OCI-LY7 (cell line): ENCODE measurements around the gene FSD2. TPM values are rescaled to one million over a fixed set of nuclear protein-coding genes. Genes with fewer than 3 reads are reported as not detected.

Experiments used
- BruUV-seq: library from RNA; stranded (reverse); fragments of 400-500 nt; replicated peaks from 2 replicates; lab custom pipeline; 2021; lab: Mats Ljungman, UMichigan
- CTCF ChIA-PET: fragments of 300-600 bp; sonication (Branson Sonifier 250); formaldehyde crosslinking; loops from one replicate; lab custom pipeline; 2022; ENCODE audit warnings: antibody characterized with exemption; ENCODE audit not compliant: unreplicated experiment; lab: Charles Lee
- POLR2A ChIA-PET: fragments of 300-600 bp; sonication (Branson Sonifier 250); formaldehyde crosslinking; loops from one replicate; lab custom pipeline; 2022; ENCODE audit warnings: antibody characterized with exemption; lab: Charles Lee
- DNase-seq: peaks from one replicate; pipeline ENCODE4 v3.0.0-alpha.2; 2015; ENCODE audit warnings: low spot score
- H2AFZ ChIP-seq: fragments of 200-600 bp; sonication (generic), shearing (Covaris generic); 2 replicates; pipeline ENCODE4 v1.6.1; 2014; ENCODE audit warnings: mild to moderate bottlenecking, antibody characterized with exemption, low read length, moderate library complexity
- H3K27ac ChIP-seq: fragments of 200-600 bp; sonication (generic); 2 replicates; pipeline ENCODE4 v1.5.1; 2014; ENCODE audit warnings: mixed run types, low read depth, mild to moderate bottlenecking, moderate library complexity, low read length, inconsistent platforms; ENCODE audit not compliant: poor library complexity, severe bottlenecking
- H3K36me3 ChIP-seq: fragments of 200-600 bp; sonication (generic); 2 replicates; pipeline ENCODE4 v1.6.1; 2014; ENCODE audit warnings: mild to moderate bottlenecking, antibody characterized with exemption, low read length, moderate library complexity, mixed read lengths; ENCODE audit not compliant: insufficient read depth
- H3K4me1 ChIP-seq: fragments of 200-600 bp; sonication (generic); 2 replicates; pipeline ENCODE4 v1.5.1; 2014; ENCODE audit warnings: mild to moderate bottlenecking, low read length; ENCODE audit not compliant: insufficient read depth, poor library complexity, severe bottlenecking
- H3K4me2 ChIP-seq: fragments of 200-600 bp; sonication (generic); 2 replicates; pipeline ENCODE4 v1.6.1; 2014; ENCODE audit warnings: mild to moderate bottlenecking, low read length
- H3K4me3 ChIP-seq: fragments of 200-600 bp; sonication (generic); 2 replicates; pipeline ENCODE4 v1.5.1; 2014; ENCODE audit warnings: mild to moderate bottlenecking, low read depth, low read length; ENCODE audit not compliant: poor library complexity, severe bottlenecking
- H3K79me2 ChIP-seq: fragments of 200-600 bp; sonication (generic); 2 replicates; pipeline ENCODE4 v1.6.1; 2016; ENCODE audit warnings: low read depth, mild to moderate bottlenecking, low read length, moderate library complexity, mixed read lengths; ENCODE audit not compliant: insufficient read depth
- H3K9me2 ChIP-seq: fragments of 200-600 bp; sonication (generic); 2 replicates; pipeline ENCODE4 v1.6.1; 2016; ENCODE audit warnings: mild to moderate bottlenecking, low read length, mixed read lengths; ENCODE audit not compliant: insufficient read depth
- H3K9me3 ChIP-seq: fragments of 200-600 bp; sonication (generic); 2 replicates; pipeline ENCODE4 v1.6.1; 2014; ENCODE audit warnings: mild to moderate bottlenecking, mixed run types, low read length, mixed read lengths
- H4K20me1 ChIP-seq: fragments of 200-600 bp; sonication (generic); 2 replicates; pipeline ENCODE4 v1.6.1; 2014; ENCODE audit warnings: mild to moderate bottlenecking, antibody characterized with exemption, low read length, moderate library complexity, mixed read lengths; ENCODE audit not compliant: insufficient read depth
- CTCF ChIP-seq: fragments of 200-600 bp; sonication (generic); conservative IDR thresholded peaks from 2 replicates; pipeline ENCODE4 v1.5.1; 2014; ENCODE audit warnings: mild to moderate bottlenecking, antibody characterized with exemption, low read length, moderate library complexity, mixed read lengths
- EZH2phosphoT487 ChIP-seq: fragments of 200-600 bp; sonication (generic); IDR thresholded peaks from 2 replicates; pipeline ENCODE4 v1.6.1; 2018; ENCODE audit warnings: low read depth, borderline replicate concordance, mild to moderate bottlenecking, mixed run types, antibody characterized with exemption, low read length, moderate library complexity, mixed read lengths
- intact Hi-C: fragments of 100-400 bp; cut with micrococcal nuclease; formaldehyde crosslinking; loops from one replicate; pipeline ENCODE4 v1.10.0; 2022; ENCODE audit not compliant: unreplicated experiment
- total RNA-seq, 2 experiments: library from RNA; depleted of rRNA in 1 of 2; stranded (reverse); fragments of >200 nt in 1 of 2; shearing (Covaris generic) in 1 of 2; gene quantifications; 2 replicates each; pipeline ENCODE4 v1.2.3, GENCODE V29; 2014 to 2022

Gene FSD2
- total RNA-seq, 2 experiments from 2014 or later = 0.32 to 0.92 TPM

- Histone ChIP-seq H3K9me3 (no peaks in the 10 kb centered on the region), H3K36me3 (no peaks in the 10 kb centered on the region), H2AFZ (no peak overlapping the region), H3K4me3 (no peak overlapping the region), H4K20me1 (no peaks in the 10 kb centered on the region), H3K79me2 (no peaks in the 10 kb centered on the region), H3K27ac (no peak overlapping the region), H3K9me2 (no peaks in the 10 kb centered on the region), H3K4me1 (peaks cover 11% of the 10 kb centered on the region), H3K4me2 (no peak overlapping the region)
- POLR2A ChIA-PET = interaction anchor here (0.6 kb wide), 1 partner anchor 63 kb away, joined by 3 read pairs; no protein-coding TSS in a partner anchor
- TF ChIP-seq EZH2phosphoT487 (no peak), CTCF (no peak)
- intact Hi-C loops = no loop called here
- CTCF ChIA-PET = no interaction called here
- no TSS peak for BruUV-seq
- DNase-seq = no peak
Measured at GRCh38 chr15:82799183-82799841, 6.6 kb downstream of the FSD2 start.

- H4K20me1 ChIP-seq = no peaks in the 10 kb centered on the region
- H3K9me3 ChIP-seq = no peaks in the 10 kb centered on the region
- H3K9me2 ChIP-seq = no peaks in the 10 kb centered on the region
- H2AFZ ChIP-seq = no peak overlapping the region
- TF ChIP-seq CTCF = no peak
- TF ChIP-seq EZH2phosphoT487 = no peak
- peaks cover 7% of the 10 kb centered on the region for H3K4me1 ChIP-seq
- no peak for DNase-seq
- H3K4me3 ChIP-seq = no peak overlapping the region
- intact Hi-C loops = no loop called here
- H3K36me3 ChIP-seq = no peaks in the 10 kb centered on the region
- no peak overlapping the region for H3K4me2 ChIP-seq
- no TSS peak for BruUV-seq
- POLR2A ChIA-PET = interaction anchor here (0.7 to 0.8 kb wide), 2 partner anchors 9 to 42 kb away, joined by 4 to 5 read pairs; no protein-coding TSS in a partner anchor
- no peaks in the 10 kb centered on the region for H3K79me2 ChIP-seq
- CTCF ChIA-PET = interaction anchor here (0.5 kb wide), 1 partner anchor 354 kb away, joined by 3 read pairs; no protein-coding TSS in a partner anchor
- no peak overlapping the region for H3K27ac ChIP-seq
Measured at GRCh38 chr15:82798531-82799166, 7.2 kb downstream of the FSD2 start.

DNA sequence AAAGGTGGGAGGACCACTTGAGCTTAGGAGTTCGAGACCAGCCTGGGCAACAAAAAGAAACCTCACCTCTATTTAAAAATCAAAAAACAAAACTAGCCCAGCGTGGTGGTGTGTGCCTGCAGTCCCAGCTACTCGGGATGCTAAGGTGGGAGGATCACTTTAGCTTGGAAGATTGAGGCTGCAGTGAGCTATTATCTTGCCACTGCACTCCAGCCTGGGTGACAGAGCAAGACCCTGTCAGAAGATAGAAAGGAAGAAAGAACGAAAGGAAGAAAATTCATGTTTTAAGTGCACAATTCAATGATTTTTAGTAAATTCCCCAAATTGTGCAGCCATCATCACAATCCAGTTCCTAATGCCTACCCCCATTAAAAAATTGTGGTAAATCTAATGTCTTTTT is 7.8 kb downstream of the FSD2 start:
- H3K27ac ChIP-seq = no peak overlapping the region
- no peaks in the 10 kb centered on the region for H3K79me2 ChIP-seq
- POLR2A ChIA-PET = interaction anchor here (0.7 to 0.8 kb wide), 2 partner anchors 9 to 41 kb away, joined by 4 to 5 read pairs; no protein-coding TSS in a partner anchor
- H4K20me1 ChIP-seq = no peaks in the 10 kb centered on the region
- H3K4me2 ChIP-seq = no peak overlapping the region
- CTCF ChIA-PET = interaction anchor here (0.5 to 1.7 kb wide), 2 partner anchors 46 to 355 kb away, joined by 3 to 5 read pairs; no protein-coding TSS in a partner anchor
- no peak overlapping the region for H2AFZ ChIP-seq
- H3K4me3 ChIP-seq = no peak overlapping the region
- intact Hi-C loops = no loop called here
- TF ChIP-seq CTCF (no peak), EZH2phosphoT487 (no peak)
- no peaks in the 10 kb centered on the region for H3K36me3 ChIP-seq
- no TSS peak for BruUV-seq
- no peaks in the 10 kb centered on the region for H3K9me2 ChIP-seq
- H3K4me1 ChIP-seq = peaks cover 7% of the 10 kb centered on the region
- no peak for DNase-seq
- H3K9me3 ChIP-seq = no peaks in the 10 kb centered on the region
